Natural killer cell (primary cell): Measurements from ENCODE around the gene FRY. TPM values are rescaled to one million over a fixed set of nuclear protein-coding genes. Genes with fewer than 3 reads are reported as not detected.

Source experiments
- ATAC-seq, 3 donors: fragments of 150-1000 bp in 2 of 3; fragments of 200-7000 bp in 1 of 3; cut with Tn5 transposase; 1 replicate in 1 of 3; 2 replicates in 2 of 3; pipeline ENCODE4 v1.10.0; 2021; ENCODE audit warnings: mild to moderate bottlenecking in 2 of 3, moderate library complexity in 2 of 3
- DNase-seq, 2 donors: peaks; one replicate each; pipeline versions ENCODE4 v3.0.0 to v3.0.0-alpha.2; 2013 to 2021; ENCODE audit warnings: mixed read lengths in 1 of 2
- H3K27ac ChIP-seq: one replicate; pipeline ENCODE4 v1.5.1; 2013; ENCODE audit warnings: mild to moderate bottlenecking, low read length
- H3K27me3 ChIP-seq: one replicate; pipeline ENCODE4 v1.6.1; 2013; ENCODE audit warnings: low read length; ENCODE audit not compliant: control insufficient read depth, insufficient read depth
- H3K36me3 ChIP-seq: one replicate; pipeline ENCODE4 v1.6.1; 2013; ENCODE audit warnings: low read length; ENCODE audit not compliant: control insufficient read depth, insufficient read depth
- H3K4me1 ChIP-seq: one replicate; pipeline ENCODE4 v1.6.1; 2013; ENCODE audit warnings: low read length; ENCODE audit not compliant: control insufficient read depth, insufficient read depth
- H3K4me3 ChIP-seq: one replicate; pipeline ENCODE4 v1.5.1; 2013; ENCODE audit warnings: low read length
- H3K9me3 ChIP-seq: one replicate; pipeline ENCODE4 v1.6.1; 2013; ENCODE audit warnings: low read length; ENCODE audit not compliant: control insufficient read depth, insufficient read depth
- H3K27ac Mint-ChIP-seq, 2 donors: one replicate each; pipeline ENCODE4 v1.8.0; 2022; ENCODE audit warnings: mild to moderate bottlenecking in 2 of 2, mixed read lengths in 2 of 2, moderate library complexity in 1 of 2
- H3K27me3 Mint-ChIP-seq, 2 donors: one replicate each; pipeline ENCODE4 v1.8.0; 2022; ENCODE audit warnings: low read depth in 2 of 2, mixed read lengths in 2 of 2
- H3K36me3 Mint-ChIP-seq: one replicate; pipeline ENCODE4 v1.8.0; 2022; ENCODE audit warnings: mixed read lengths
- H3K4me1 Mint-ChIP-seq, 2 donors: one replicate each; pipeline ENCODE4 v1.8.0; 2022; ENCODE audit warnings: mixed read lengths in 2 of 2
- H3K4me3 Mint-ChIP-seq: one replicate; pipeline ENCODE4 v1.8.0; 2022; ENCODE audit warnings: mild to moderate bottlenecking, moderate library complexity, mixed read lengths
- H3K9me3 Mint-ChIP-seq, 2 donors: one replicate each; pipeline ENCODE4 v1.8.0; 2022; ENCODE audit warnings: mixed read lengths in 2 of 2
- CTCF ChIP-seq: fragments of 200-600 bp; IDR thresholded peaks from one replicate; pipeline ENCODE4 v1.8.0; 2022; ENCODE audit warnings: antibody characterized with exemption
- WGBS: methylation state at CpG from one replicate; pipeline ENCODE4 v1.1.7; 2013; ENCODE audit warnings: missing lambda C conversion rate; ENCODE audit not compliant: insufficient coverage; 5-methylcytosine and 5-hydroxymethylcytosine counted together
- intact Hi-C: fragments of 100-400 bp; cut with micrococcal nuclease; formaldehyde crosslinking; loops from one replicate; pipeline ENCODE4 v1.14.2; 2022
- total RNA-seq, 4 donors: library from RNA; stranded (reverse); fragments of 120-200 nt in 1 of 4; gene quantifications; one replicate each; pipeline versions ENCODE4 v1.2.3 to v1.2.4, GENCODE V29; 2013 to 2022

The FRY gene
- total RNA-seq, 3 donors from 2014 or later (not counting 1 experiment from before 2014, with no cell fraction given): 25.1 to 52.1 (median 27.4) TPM

- no peaks in the 10 kb centered on the region for H3K36me3 ChIP-seq
- H3K4me1 ChIP-seq: peaks cover 8% of the 10 kb centered on the region
- TF ChIP-seq CTCF: no peak
- Mint-ChIP-seq H3K36me3 (no peaks in the 10 kb centered on the region), H3K4me1 (peaks cover 7% of the 10 kb centered on the region in 2 donors), H3K9me3 (no peaks in the 10 kb centered on the region), H3K4me3 (no peak overlapping the region), H3K27me3 (no peaks in the 10 kb centered on the region), H3K27ac (no peak overlapping the region)
- WGBS: no CpG with 5 or more reads among the region's 1 CpG
- H3K4me3 ChIP-seq: no peak overlapping the region
- no peaks in the 10 kb centered on the region for H3K9me3 ChIP-seq
- no peaks in the 10 kb centered on the region for H3K27me3 ChIP-seq
- intact Hi-C loops: no loop called here
- H3K27ac ChIP-seq: no peak overlapping the region
- DNase-seq (no peak), ATAC-seq (no peak)
Observed at GRCh38 chr13:32347651-32348050, 316.1 kb downstream of the FRY start.
